ENCODE measurements around the gene RET.

Gene RET

DNA sequence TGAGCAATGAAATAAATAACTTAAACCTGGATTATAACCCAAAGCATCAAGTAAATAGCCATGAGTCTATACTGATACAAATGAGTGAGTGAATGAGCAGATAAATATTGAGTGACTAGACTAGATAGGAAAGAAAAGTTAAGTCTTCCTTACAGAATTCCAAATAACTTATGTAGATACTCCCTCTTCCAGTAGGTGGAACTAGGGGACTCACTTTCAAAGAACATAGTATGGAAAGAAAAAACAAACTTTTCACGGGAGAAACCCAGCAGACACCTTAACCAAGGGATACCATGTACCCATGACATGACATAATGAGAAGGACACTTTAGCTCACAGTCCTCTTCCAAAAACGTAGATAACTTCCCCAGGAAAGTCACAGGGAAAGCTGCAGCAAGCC lies 93.6 kb downstream of the RET start:
- DNase-seq (ENCODE audit: low spot score): no peak

DNA sequence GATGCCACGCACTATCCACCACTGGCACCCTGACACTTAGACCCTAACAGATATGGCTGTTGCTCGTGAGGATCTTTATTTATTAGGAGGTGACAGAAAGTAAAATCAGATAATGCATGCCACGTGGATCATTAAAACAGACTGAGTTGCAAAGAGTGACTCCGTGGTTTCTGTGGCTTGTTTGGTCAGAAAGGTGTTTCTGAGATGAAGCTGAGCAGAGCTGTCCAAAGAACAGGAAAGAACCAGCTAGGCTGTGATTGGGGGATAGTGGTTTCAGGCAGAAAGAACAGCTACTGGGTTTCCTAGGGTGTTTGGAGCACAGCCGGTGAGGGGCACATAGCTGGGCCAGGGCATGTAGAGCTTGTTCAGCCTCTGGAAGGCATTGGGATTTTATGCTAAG lies 95.8 kb downstream of the RET start:
- no peak for DNase-seq (ENCODE audit: low spot score)

DNA sequence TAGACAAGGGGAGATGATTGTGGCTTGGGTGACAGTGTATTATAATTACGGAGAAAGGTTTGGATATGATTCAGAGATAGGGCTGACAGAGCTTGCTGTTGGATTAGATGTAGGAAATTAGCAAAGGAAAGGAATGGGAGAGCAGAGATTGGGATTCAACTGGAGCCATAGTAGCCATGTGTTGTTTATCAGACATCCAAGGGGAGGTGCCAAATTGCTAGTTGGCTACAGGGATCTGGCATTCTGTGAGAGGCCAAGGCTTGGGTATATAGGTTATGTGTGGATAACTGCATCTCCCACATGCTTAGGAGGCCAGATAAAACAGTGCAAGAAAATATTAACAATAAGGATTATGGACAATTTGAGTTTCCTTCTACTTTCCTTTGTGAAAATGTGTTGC lies 96.3 kb downstream of the RET start:
- no peak for DNase-seq (ENCODE audit: low spot score)

DNA sequence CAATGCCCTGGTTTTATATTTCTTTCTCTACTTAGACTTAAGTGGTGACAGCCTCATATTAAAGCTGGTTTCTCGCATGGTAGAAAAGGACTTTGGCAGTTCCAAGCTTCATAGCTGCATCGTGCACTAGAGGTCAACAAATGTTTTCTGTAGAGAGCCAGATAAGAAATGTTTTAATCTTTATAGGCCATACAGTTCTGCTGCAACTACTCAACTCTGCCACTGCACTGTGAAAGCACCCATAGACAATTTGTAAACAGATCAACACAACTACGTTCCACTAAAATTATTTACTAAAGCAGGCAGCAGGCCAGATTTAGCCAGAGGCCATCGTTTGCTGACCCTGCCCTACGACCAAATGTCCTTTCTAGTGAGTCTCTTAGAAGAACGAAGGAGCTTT lies 98.1 kb downstream of the RET start:
- no peak for DNase-seq (ENCODE audit: low spot score)

GRCh38 chr10:43176271-43176670 lies 99.4 kb downstream of the RET start:
- DNase-seq (ENCODE audit: low spot score): no peak

- DNase-seq (ENCODE audit: low spot score): no peak
These were observed 100.7 kb downstream of the RET start for GRCh38 chr10:43177595-43177994.

Data from NAMALWA (cell line).